Neural progenitor cell (in vitro differentiated cells): Measurements from ENCODE around the gene VWA8. TPM values are rescaled to one million over a fixed set of nuclear protein-coding genes. Genes with fewer than 3 reads are reported as not detected.

Experiments
- DNase-seq: peaks from one replicate; pipeline ENCODE4 v3.0.0-alpha.2; 2016; ENCODE audit warnings: low spot score
- H2AFZ ChIP-seq: fragments of 200-600 bp; sonication (generic); replicated peaks from 2 replicates; pipeline ENCODE4 v1.6.1; 2016; ENCODE audit warnings: antibody characterized with exemption
- H3F3A ChIP-seq: fragments of 200-600 bp; sonication (generic); 2 replicates; pipeline ENCODE4 v1.6.1; 2016; ENCODE audit warnings: antibody characterized with exemption, low read depth
- H3K27ac ChIP-seq: fragments of 200-600 bp; sonication (generic); 2 replicates; pipeline ENCODE4 v1.5.1; 2016; ENCODE audit warnings: mild to moderate bottlenecking
- H3K27me3 ChIP-seq: fragments of 200-600 bp; sonication (generic); 2 replicates; pipeline ENCODE4 v1.6.1; 2016; ENCODE audit warnings: mild to moderate bottlenecking, moderate library complexity
- H3K36me3 ChIP-seq: fragments of 200-600 bp; sonication (generic); 2 replicates; pipeline ENCODE4 v1.5.1; 2016
- H3K4me1 ChIP-seq: fragments of 200-600 bp; sonication (generic); 2 replicates; pipeline ENCODE4 v1.6.1; 2016; ENCODE audit warnings: mixed run types
- H3K4me2 ChIP-seq: fragments of 200-600 bp; sonication (generic); 2 replicates; pipeline ENCODE4 v1.6.1; 2016
- H3K4me3 ChIP-seq: fragments of 200-600 bp; sonication (generic); 2 replicates; pipeline ENCODE4 v1.5.1; 2016
- H3K79me2 ChIP-seq: fragments of 200-600 bp; sonication (generic); 2 replicates; pipeline ENCODE4 v1.6.1; 2016; ENCODE audit warnings: low read depth
- H3K9ac ChIP-seq: fragments of 200-600 bp; sonication (generic); 2 replicates; pipeline ENCODE4 v1.6.1; 2016
- H3K9me3 ChIP-seq: fragments of 200-600 bp; sonication (generic); 2 replicates; pipeline ENCODE4 v1.5.1; 2016; ENCODE audit warnings: low read depth
- H4K20me1 ChIP-seq: fragments of 200-600 bp; sonication (generic); 2 replicates; pipeline ENCODE4 v1.6.1; 2016; ENCODE audit warnings: low read depth
- H3K27ac Mint-ChIP-seq: 3 replicates; pipeline ENCODE4 v1.8.0; 2021; ENCODE audit warnings: mixed read lengths
- H3K27me3 Mint-ChIP-seq: 2 replicates; pipeline ENCODE4 v1.8.0; 2022; ENCODE audit warnings: low read depth, mild to moderate bottlenecking, inconsistent platforms, moderate library complexity, mixed read lengths; ENCODE audit not compliant: insufficient read depth
- H3K36me3 Mint-ChIP-seq: 3 replicates; pipeline ENCODE4 v1.8.0; 2021; ENCODE audit warnings: mixed read lengths
- H3K4me1 Mint-ChIP-seq: 3 replicates; pipeline ENCODE4 v1.8.0; 2021; ENCODE audit warnings: mixed read lengths
- H3K4me3 Mint-ChIP-seq: 3 replicates; pipeline ENCODE4 v1.8.0; 2021; ENCODE audit warnings: mild to moderate bottlenecking, moderate library complexity, mixed read lengths
- H3K9me3 Mint-ChIP-seq: 3 replicates; pipeline ENCODE4 v1.8.0; 2020; ENCODE audit warnings: mixed read lengths
- EZH2 ChIP-seq: fragments of 200-600 bp; sonication (generic); IDR thresholded peaks from 2 replicates; pipeline ENCODE4 v1.6.1; 2017; ENCODE audit warnings: antibody characterized with exemption, mild to moderate bottlenecking, moderate library complexity
- EZH2phosphoT487 ChIP-seq: fragments of 200-600 bp; sonication (generic); IDR thresholded peaks from 2 replicates; pipeline ENCODE4 v1.6.1; 2017; ENCODE audit warnings: antibody characterized with exemption
- total RNA-seq: library from RNA; depleted of rRNA; stranded (reverse); fragments of >200 nt; gene quantifications from 2 replicates; pipeline ENCODE4 v1.2.3, GENCODE V29; 2015; ENCODE audit warnings: low replicate concordance
- TF ChIP-seq, protein P1 (sequence below): fragments of 200-600 bp; sonication (generic); IDR thresholded peaks from 2 replicates; pipeline ENCODE4 v1.5.1; 2017; ENCODE audit warnings: antibody characterized with exemption, mild to moderate bottlenecking

Gene VWA8
- total RNA-seq, 1 donor from 2014 or later = 12.6 TPM

- Histone ChIP-seq H3K36me3 (no peaks in the 10 kb centered on the region), H3K9me3 (no peaks in the 10 kb centered on the region), H3K27me3 (no peaks in the 10 kb centered on the region), H3K4me2 (peak overlapping the region; percentile 65), H4K20me1 (no peaks in the 10 kb centered on the region), H3K27ac (no peak overlapping the region), H3K9ac (no peak overlapping the region), H3F3A (peaks cover 23% of the 10 kb centered on the region), H3K4me1 (peaks cover 40% of the 10 kb centered on the region), H3K79me2 (no peaks in the 10 kb centered on the region), H2AFZ (no peak overlapping the region), H3K4me3 (no peak overlapping the region)
- H3K9me3 Mint-ChIP-seq = no peaks in the 10 kb centered on the region
- TF ChIP-seq EZH2 (no peak), EZH2phosphoT487 (no peak)
- TF ChIP-seq, protein P1, sequence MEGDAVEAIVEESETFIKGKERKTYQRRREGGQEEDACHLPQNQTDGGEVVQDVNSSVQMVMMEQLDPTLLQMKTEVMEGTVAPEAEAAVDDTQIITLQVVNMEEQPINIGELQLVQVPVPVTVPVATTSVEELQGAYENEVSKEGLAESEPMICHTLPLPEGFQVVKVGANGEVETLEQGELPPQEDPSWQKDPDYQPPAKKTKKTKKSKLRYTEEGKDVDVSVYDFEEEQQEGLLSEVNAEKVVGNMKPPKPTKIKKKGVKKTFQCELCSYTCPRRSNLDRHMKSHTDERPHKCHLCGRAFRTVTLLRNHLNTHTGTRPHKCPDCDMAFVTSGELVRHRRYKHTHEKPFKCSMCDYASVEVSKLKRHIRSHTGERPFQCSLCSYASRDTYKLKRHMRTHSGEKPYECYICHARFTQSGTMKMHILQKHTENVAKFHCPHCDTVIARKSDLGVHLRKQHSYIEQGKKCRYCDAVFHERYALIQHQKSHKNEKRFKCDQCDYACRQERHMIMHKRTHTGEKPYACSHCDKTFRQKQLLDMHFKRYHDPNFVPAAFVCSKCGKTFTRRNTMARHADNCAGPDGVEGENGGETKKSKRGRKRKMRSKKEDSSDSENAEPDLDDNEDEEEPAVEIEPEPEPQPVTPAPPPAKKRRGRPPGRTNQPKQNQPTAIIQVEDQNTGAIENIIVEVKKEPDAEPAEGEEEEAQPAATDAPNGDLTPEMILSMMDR = no peak
- peak overlapping the region; percentile 74 for H3K4me3 Mint-ChIP-seq
- DNase-seq = no peak
- H3K27me3 Mint-ChIP-seq = peaks cover 4% of the 10 kb centered on the region
- peaks cover 69% of the 10 kb centered on the region for H3K4me1 Mint-ChIP-seq
- H3K36me3 Mint-ChIP-seq = peaks cover 4% of the 10 kb centered on the region
- peak overlapping the region; percentile 98 for H3K27ac Mint-ChIP-seq
Observed at GRCh38 chr13:41565216-41565615, 395.7 kb downstream of the VWA8 start.

DNA sequence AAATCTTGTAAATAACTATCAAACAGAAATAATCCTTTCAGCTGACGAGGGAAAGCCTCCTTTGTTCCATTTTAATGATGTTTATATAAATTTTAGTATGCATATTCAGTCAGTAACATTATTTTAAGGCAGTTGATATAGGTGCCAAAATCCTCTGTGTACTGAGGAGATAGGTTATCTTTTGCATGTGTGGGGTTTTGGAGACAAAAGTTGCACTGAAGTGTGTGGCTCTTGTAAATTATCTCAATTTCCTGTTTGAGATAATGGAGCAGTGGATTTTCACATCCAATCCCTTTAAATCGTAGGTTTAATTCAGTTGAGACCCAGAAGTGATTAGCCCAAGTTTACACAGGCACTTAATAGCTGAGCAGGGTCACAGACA is 396.9 kb downstream of the VWA8 start:
- H3K27ac ChIP-seq = no peak overlapping the region
- no peak overlapping the region for H3K27ac Mint-ChIP-seq
- no peak for TF ChIP-seq EZH2
- no peak for TF ChIP-seq EZH2phosphoT487
- TF ChIP-seq, protein P1 = no peak
- no peaks in the 10 kb centered on the region for H3K36me3 ChIP-seq
- H3K9me3 ChIP-seq = no peaks in the 10 kb centered on the region
- H3K4me1 Mint-ChIP-seq = peaks cover 64% of the 10 kb centered on the region
- DNase-seq = no peak
- H3K27me3 ChIP-seq = no peaks in the 10 kb centered on the region
- H3K36me3 Mint-ChIP-seq = peaks cover 4% of the 10 kb centered on the region
- H3F3A ChIP-seq = peaks cover 23% of the 10 kb centered on the region
- H3K27me3 Mint-ChIP-seq = peaks cover 6% of the 10 kb centered on the region
- H4K20me1 ChIP-seq = no peaks in the 10 kb centered on the region
- no peak overlapping the region for H3K4me3 Mint-ChIP-seq
- H3K4me2 ChIP-seq = no peak overlapping the region
- no peak overlapping the region for H3K9ac ChIP-seq
- no peak overlapping the region for H3K4me3 ChIP-seq
- no peaks in the 10 kb centered on the region for H3K9me3 Mint-ChIP-seq
- H2AFZ ChIP-seq = no peak overlapping the region
- H3K79me2 ChIP-seq = no peaks in the 10 kb centered on the region
- H3K4me1 ChIP-seq = peaks cover 40% of the 10 kb centered on the region

- Histone ChIP-seq H3K4me2 (no peak overlapping the region), H2AFZ (no peak overlapping the region), H3K4me1 (peaks cover 36% of the 10 kb centered on the region), H3K27me3 (no peaks in the 10 kb centered on the region), H3K36me3 (no peaks in the 10 kb centered on the region), H3K27ac (no peak overlapping the region), H3K79me2 (no peaks in the 10 kb centered on the region), H3K9ac (no peak overlapping the region), H3F3A (peaks cover 22% of the 10 kb centered on the region), H3K9me3 (no peaks in the 10 kb centered on the region), H3K4me3 (no peak overlapping the region), H4K20me1 (no peaks in the 10 kb centered on the region)
- TF ChIP-seq EZH2phosphoT487 (no peak), EZH2 (no peak)
- TF ChIP-seq, protein P1 = no peak
- H3K9me3 Mint-ChIP-seq = no peaks in the 10 kb centered on the region
- H3K36me3 Mint-ChIP-seq = peaks cover 4% of the 10 kb centered on the region
- no peak overlapping the region for H3K4me3 Mint-ChIP-seq
- H3K27ac Mint-ChIP-seq = no peak overlapping the region
- DNase-seq = no peak
- peaks cover 63% of the 10 kb centered on the region for H3K4me1 Mint-ChIP-seq
- H3K27me3 Mint-ChIP-seq = peaks cover 6% of the 10 kb centered on the region
Observed at GRCh38 chr13:41563341-41563983, 397.4 kb downstream of the VWA8 start.
